CD4-positive, CD25-positive, alpha-beta regulatory T cell (primary cell): Measurements from ENCODE around the gene ZSCAN4. TPM values are rescaled to one million over a fixed set of nuclear protein-coding genes. Genes with fewer than 3 reads are reported as not detected.

Experiments used
- ATAC-seq, 2 donors: fragments of 150-1000 bp; cut with Tn5 transposase; one replicate each; pipeline ENCODE4 v1.10.0; 2021; ENCODE audit warnings: low read depth in 2 of 2, moderate number of reproducible peaks in 2 of 2, moderate library complexity in 1 of 2
- DNase-seq, 3 donors: peaks; one replicate each; pipeline versions ENCODE4 v3.0.0 to v3.0.0-alpha.2; 2012 to 2022; ENCODE audit warnings: mixed read lengths in 1 of 3
- H3K27ac ChIP-seq: one replicate; pipeline ENCODE4 v1.7.0; 2013; ENCODE audit warnings: mild to moderate bottlenecking, low read length; ENCODE audit not compliant: insufficient read depth, poor library complexity, severe bottlenecking
- H3K27me3 ChIP-seq: one replicate; pipeline ENCODE4 v1.7.0; 2013; ENCODE audit warnings: low read length; ENCODE audit not compliant: control insufficient read depth, insufficient read depth
- H3K36me3 ChIP-seq: one replicate; pipeline ENCODE4 v1.7.0; 2013; ENCODE audit warnings: mild to moderate bottlenecking, low read length, moderate library complexity; ENCODE audit not compliant: control insufficient read depth, insufficient read depth
- H3K4me1 ChIP-seq: 2 replicates; pipeline ENCODE4 v1.7.0; 2013; ENCODE audit warnings: mild to moderate bottlenecking, low read length; ENCODE audit not compliant: insufficient read depth, control insufficient read depth, poor library complexity, severe bottlenecking
- H3K4me3 ChIP-seq: one replicate; pipeline ENCODE4 v1.7.0; 2013; ENCODE audit warnings: low read depth, mild to moderate bottlenecking, low read length, moderate library complexity
- H3K9me3 ChIP-seq, 2 experiments: 1 replicate in 1 of 2; 2 replicates in 1 of 2; pipeline ENCODE4 v1.7.0; 2013; ENCODE audit warnings: low read length in 2 of 2, mild to moderate bottlenecking in 1 of 2, moderate library complexity in 1 of 2; ENCODE audit not compliant: control insufficient read depth in 2 of 2
- H3K27ac Mint-ChIP-seq, 3 donors: one replicate each; pipeline ENCODE4 v1.8.0; 2020 to 2022; ENCODE audit warnings: mild to moderate bottlenecking in 3 of 3, mixed read lengths in 3 of 3, moderate library complexity in 2 of 3
- H3K27me3 Mint-ChIP-seq: one replicate; pipeline ENCODE4 v1.8.0; 2022; ENCODE audit warnings: mild to moderate bottlenecking, mixed read lengths
- H3K36me3 Mint-ChIP-seq: one replicate; pipeline ENCODE4 v1.8.0; 2020; ENCODE audit warnings: mixed read lengths
- H3K4me1 Mint-ChIP-seq, 4 donors: one replicate each; pipeline ENCODE4 v1.8.0; 2020 to 2022; ENCODE audit warnings: mixed read lengths in 4 of 4, mild to moderate bottlenecking in 1 of 4
- H3K4me3 Mint-ChIP-seq, 4 donors: one replicate each; pipeline ENCODE4 v1.8.0; 2020 to 2022; ENCODE audit warnings: mild to moderate bottlenecking in 4 of 4, mixed read lengths in 4 of 4, moderate library complexity in 3 of 4
- H3K9me3 Mint-ChIP-seq, 7 donors: one replicate each; pipeline ENCODE4 v1.8.0; 2020 to 2022; ENCODE audit warnings: mixed read lengths in 7 of 7, mild to moderate bottlenecking in 3 of 7, moderate library complexity in 2 of 7
- polyA plus RNA-seq, 4 donors: library from polyadenylated mRNA; unstranded; fragments of 300-500 nt; fragmentation: Illumina TruSeq; gene quantifications; one replicate each; pipeline ENCODE4 v1.2.3, GENCODE V29; 2021
- total RNA-seq: library from RNA; stranded (reverse); gene quantifications from one replicate; pipeline ENCODE4 v1.2.3, GENCODE V29; 2022

Gene ZSCAN4
- total RNA-seq (not detected), polyA plus RNA-seq (not detected)

- Histone ChIP-seq H3K27me3 (peaks cover 5% of the 10 kb centered on the region), H3K36me3 (no peaks in the 10 kb centered on the region), H3K4me1 (peaks cover 11% of the 10 kb centered on the region), H3K27ac (no peak within 1 kb of the TSS), H3K4me3 (no peak within 1 kb of the TSS), H3K9me3 (no peaks in the 10 kb centered on the region)
- Mint-ChIP-seq H3K27me3 (peaks cover 31% of the 10 kb centered on the region), H3K4me1 (peaks cover 0 to 4% (median 1%) of the 10 kb centered on the region in 4 donors), H3K9me3 (peaks cover 0 to 10% (median 4%) of the 10 kb centered on the region in 7 donors), H3K27ac (no peak within 1 kb of the TSS), H3K4me3 (no peak within 1 kb of the TSS), H3K36me3 (no peaks in the 10 kb centered on the region)
- ATAC-seq = no peak
- no peak for DNase-seq
Measured at GRCh38 chr19:57668635-57669034, at the start of gene ZSCAN4. ZSCAN4 (plus strand) TSS chr19:57668935; CDS start chr19:57676146, 7,211 bp downstream.

- ATAC-seq (no peak), DNase-seq (no peak)
- H3K4me3 Mint-ChIP-seq = peak overlapping the region in 1 of 4 donors; percentile 25
- no peaks in the 10 kb centered on the region for H3K27me3 Mint-ChIP-seq
- H3K36me3 Mint-ChIP-seq = peaks cover 69% of the 10 kb centered on the region
- H3K27ac Mint-ChIP-seq = no peak overlapping the region
- Histone ChIP-seq H3K27me3 (no peaks in the 10 kb centered on the region), H3K9me3 (peaks cover 90 to 100% of the 10 kb centered on the region in 2 experiments), H3K4me3 (peak overlapping the region; percentile 21), H3K36me3 (peaks cover 68% of the 10 kb centered on the region), H3K4me1 (no peaks in the 10 kb centered on the region), H3K27ac (no peak overlapping the region)
- H3K9me3 Mint-ChIP-seq = peaks cover 0 to 92% (median 51%) of the 10 kb centered on the region in 7 donors
- peaks cover 0 to 18% (median under 1%) of the 10 kb centered on the region in 4 donors for H3K4me1 Mint-ChIP-seq
Measured at GRCh38 chr19:57620673-57621348, 47.9 kb upstream of the ZSCAN4 start.

- no peak overlapping the region for H3K27ac ChIP-seq
- H3K36me3 ChIP-seq = peaks cover 45% of the 10 kb centered on the region
- Mint-ChIP-seq H3K9me3 (peaks cover 0 to 86% (median 43%) of the 10 kb centered on the region in 7 donors), H3K4me3 (no peak overlapping the region), H3K27me3 (no peaks in the 10 kb centered on the region), H3K4me1 (peaks cover 0 to 4% (median 0%) of the 10 kb centered on the region in 4 donors), H3K27ac (no peak overlapping the region), H3K36me3 (peaks cover 48% of the 10 kb centered on the region)
- H3K4me3 ChIP-seq = peak overlapping the region; percentile 0
- ATAC-seq = no peak
- H3K4me1 ChIP-seq = no peaks in the 10 kb centered on the region
- H3K27me3 ChIP-seq = no peaks in the 10 kb centered on the region
- H3K9me3 ChIP-seq = peaks cover 80 to 98% of the 10 kb centered on the region in 2 experiments
- DNase-seq = no peak
Measured at GRCh38 chr19:57623091-57623490, 45.6 kb upstream of the ZSCAN4 start.

- H3K27ac Mint-ChIP-seq = peak within 1 kb of the TSS; percentile 91 to 94 (median 91)
Measured at GRCh38 chr19:57632987-57633831, 35.5 kb upstream of the ZSCAN4 start, which contains the start of gene ZNF211. ZNF211 (plus strand) TSS chr19:57633168; CDS start chr19:57633347, 179 bp downstream.

GRCh38 chr19:57633832-57634131 is 35.0 kb upstream of the ZSCAN4 start:
- Histone ChIP-seq H3K4me1 (peaks cover 15% of the 10 kb centered on the region), H3K9me3 (peaks cover 43 to 46% of the 10 kb centered on the region in 2 experiments), H3K36me3 (peaks cover 47% of the 10 kb centered on the region), H3K27ac (no peak overlapping the region), H3K27me3 (no peaks in the 10 kb centered on the region), H3K4me3 (peak overlapping the region; percentile 79)
- Mint-ChIP-seq H3K4me3 (peak overlapping the region; percentile 95 to 98 (median 98)), H3K36me3 (peaks cover 50% of the 10 kb centered on the region), H3K9me3 (peaks cover 0 to 49% (median 23%) of the 10 kb centered on the region in 7 donors), H3K27me3 (no peaks in the 10 kb centered on the region), H3K27ac (peak overlapping the region in 2 of 3 donors; percentile 91 to 94), H3K4me1 (peaks cover 17 to 28% (median 24%) of the 10 kb centered on the region in 4 donors)
- DNase-seq = no peak
- ATAC-seq = no peak

More at GRCh38 chr19:57632987-57633831, 35.5 kb upstream of the ZSCAN4 start, which contains the start of gene ZNF211:
- Mint-ChIP-seq H3K4me3 (peak within 1 kb of the TSS; percentile 95 to 98 (median 98)), H3K9me3 (peaks cover 0 to 43% (median 19%) of the 10 kb centered on the region in 7 donors), H3K36me3 (peaks cover 44% of the 10 kb centered on the region), H3K4me1 (peaks cover 17 to 28% (median 21%) of the 10 kb centered on the region in 4 donors), H3K27me3 (no peaks in the 10 kb centered on the region)
- ATAC-seq (peak; percentile 100), DNase-seq (peak; percentile 80 to 95 (median 87))
- Histone ChIP-seq H3K4me3 (peak within 1 kb of the TSS; percentile 79), H3K36me3 (peaks cover 41% of the 10 kb centered on the region), H3K27ac (peak within 1 kb of the TSS; percentile 78), H3K27me3 (no peaks in the 10 kb centered on the region), H3K4me1 (peaks cover 15% of the 10 kb centered on the region), H3K9me3 (peaks cover 43 to 45% of the 10 kb centered on the region in 2 experiments)

- H3K4me1 ChIP-seq = peaks cover 15% of the 10 kb centered on the region
- H3K27me3 ChIP-seq = no peaks in the 10 kb centered on the region
- ATAC-seq (no peak), DNase-seq (no peak)
- no peak overlapping the region for H3K27ac ChIP-seq
- peaks cover 6 to 71% (median 47%) of the 10 kb centered on the region in 7 donors for H3K9me3 Mint-ChIP-seq
- H3K36me3 ChIP-seq = peaks cover 82% of the 10 kb centered on the region
- H3K27me3 Mint-ChIP-seq = no peaks in the 10 kb centered on the region
- H3K27ac Mint-ChIP-seq = no peak overlapping the region
- H3K4me3 ChIP-seq = no peak overlapping the region
- H3K9me3 ChIP-seq = peaks cover 75% of the 10 kb centered on the region in 2 experiments
- peaks cover 17 to 27% (median 23%) of the 10 kb centered on the region in 4 donors for H3K4me1 Mint-ChIP-seq
- H3K4me3 Mint-ChIP-seq = peak overlapping the region in 1 of 4 donors; percentile 65
- H3K36me3 Mint-ChIP-seq = peaks cover 83% of the 10 kb centered on the region
Measured at GRCh38 chr19:57637379-57637778, 31.4 kb upstream of the ZSCAN4 start.

GRCh38 chr19:57641715-57642234 is 27.0 kb upstream of the ZSCAN4 start:
- Mint-ChIP-seq H3K4me3 (no peak overlapping the region), H3K4me1 (peaks cover 0 to 8% (median 0%) of the 10 kb centered on the region in 4 donors), H3K27me3 (no peaks in the 10 kb centered on the region), H3K36me3 (peaks cover 57% of the 10 kb centered on the region), H3K27ac (no peak overlapping the region), H3K9me3 (peaks cover 11 to 83% (median 46%) of the 10 kb centered on the region in 7 donors)
- H3K27me3 ChIP-seq = no peaks in the 10 kb centered on the region
- ATAC-seq (no peak), DNase-seq (no peak)
- no peak overlapping the region for H3K27ac ChIP-seq
- H3K4me3 ChIP-seq = peak overlapping the region; percentile 7
- peaks cover 57% of the 10 kb centered on the region for H3K36me3 ChIP-seq
- peaks cover 81 to 88% of the 10 kb centered on the region in 2 experiments for H3K9me3 ChIP-seq
- no peaks in the 10 kb centered on the region for H3K4me1 ChIP-seq
